Mesenchymal stem cell (in vitro differentiated cells and primary cell): Measurements from ENCODE around the gene P2RX2.

Experiments used
- DNase-seq: peaks from one replicate; pipeline ENCODE4 v3.0.0-alpha.2; 2013
- H2AFZ ChIP-seq: one replicate; pipeline ENCODE4 v1.6.1; 2013; ENCODE audit warnings: low read depth, mild to moderate bottlenecking, control low read depth, inconsistent platforms, low read length, moderate library complexity
- H2AK5ac ChIP-seq: 2 replicates; pipeline ENCODE4 v1.6.1; 2013; ENCODE audit warnings: low read length, moderate library complexity, mild to moderate bottlenecking, inconsistent platforms; ENCODE audit not compliant: severe bottlenecking
- H2BK120ac ChIP-seq: one replicate; pipeline ENCODE4 v1.6.1; 2013; ENCODE audit warnings: low read depth, mild to moderate bottlenecking, inconsistent platforms, low read length, moderate library complexity
- H2BK12ac ChIP-seq, 2 experiments: one replicate each; pipeline ENCODE4 v1.6.1; 2013; ENCODE audit warnings: inconsistent platforms in 2 of 2, low read length in 2 of 2, mild to moderate bottlenecking in 2 of 2, moderate library complexity in 2 of 2, control low read depth in 1 of 2
- H2BK15ac ChIP-seq: one replicate; pipeline ENCODE4 v1.6.1; 2013; ENCODE audit warnings: mild to moderate bottlenecking, low read depth, inconsistent platforms; ENCODE audit not compliant: poor library complexity, severe bottlenecking
- H2BK5ac ChIP-seq: 2 replicates; pipeline ENCODE4 v1.6.1; 2013; ENCODE audit warnings: low read depth, mild to moderate bottlenecking, low read length, control low read depth, inconsistent platforms; ENCODE audit not compliant: poor library complexity, severe bottlenecking
- H3K14ac ChIP-seq, 2 experiments: one replicate each; pipeline ENCODE4 v1.6.1; 2013; ENCODE audit warnings: inconsistent platforms in 2 of 2, low read length in 2 of 2, control low read depth in 1 of 2, mild to moderate bottlenecking in 1 of 2, moderate library complexity in 1 of 2
- H3K18ac ChIP-seq, 2 experiments: one replicate each; pipeline ENCODE4 v1.6.1; 2013; ENCODE audit warnings: inconsistent platforms in 2 of 2, low read length in 2 of 2, control low read depth in 1 of 2, low read depth in 1 of 2, mild to moderate bottlenecking in 1 of 2
- H3K23ac ChIP-seq, 2 experiments: one replicate each; pipeline ENCODE4 v1.6.1; 2013; ENCODE audit warnings: inconsistent platforms in 2 of 2, low read length in 2 of 2, mild to moderate bottlenecking in 2 of 2, moderate library complexity in 2 of 2, control low read depth in 1 of 2
- H3K27ac ChIP-seq: 2 replicates; pipeline ENCODE4 v1.5.1; 2013; ENCODE audit warnings: mild to moderate bottlenecking, moderate library complexity, low read length, control low read depth, inconsistent platforms; ENCODE audit not compliant: poor library complexity, severe bottlenecking
- H3K27me3 ChIP-seq, 2 experiments: 2 replicates each; pipeline versions ENCODE4 v1.6.1 to v1.7.0; 2013; ENCODE audit warnings: low read length in 2 of 2, mild to moderate bottlenecking in 2 of 2, moderate library complexity in 2 of 2, control low read depth in 1 of 2, inconsistent platforms in 1 of 2; ENCODE audit not compliant: control insufficient read depth in 1 of 2, insufficient read depth in 1 of 2
- H3K36me3 ChIP-seq, 2 experiments: 2 replicates each; pipeline versions ENCODE4 v1.6.1 to v1.7.0; 2013; ENCODE audit warnings: low read length in 2 of 2, control low read depth in 1 of 2, inconsistent platforms in 1 of 2, low read depth in 1 of 2, mild to moderate bottlenecking in 1 of 2; ENCODE audit not compliant: insufficient read depth in 2 of 2, control insufficient read depth in 1 of 2
- H3K4ac ChIP-seq, 2 experiments: one replicate each; pipeline ENCODE4 v1.6.1; 2013; ENCODE audit warnings: inconsistent platforms in 2 of 2, low read length in 2 of 2, mild to moderate bottlenecking in 2 of 2, moderate library complexity in 2 of 2, control low read depth in 1 of 2, low read depth in 1 of 2
- H3K4me1 ChIP-seq: 2 replicates; pipeline ENCODE4 v1.6.1; 2013; ENCODE audit warnings: low read depth, low read length, control low read depth; ENCODE audit not compliant: control insufficient read depth, insufficient read depth
- H3K4me2 ChIP-seq: 2 replicates; pipeline ENCODE4 v1.6.1; 2013; ENCODE audit warnings: low read length, mild to moderate bottlenecking, inconsistent platforms; ENCODE audit not compliant: poor library complexity, severe bottlenecking
- H3K4me3 ChIP-seq, 2 experiments: 2 replicates each; pipeline versions ENCODE4 v1.5.1 to v1.7.0; 2013; ENCODE audit warnings: low read length in 2 of 2, mild to moderate bottlenecking in 2 of 2, control low read depth in 1 of 2, low read depth in 1 of 2; ENCODE audit not compliant: insufficient read depth in 1 of 2
- H3K79me1 ChIP-seq: replicated peaks from 2 replicates; pipeline ENCODE4 v1.6.1; 2013; ENCODE audit warnings: mild to moderate bottlenecking, control low read depth, low read length, inconsistent platforms; ENCODE audit not compliant: poor library complexity, severe bottlenecking
- H3K9ac ChIP-seq: 2 replicates; pipeline ENCODE4 v1.7.0; 2013; ENCODE audit warnings: mild to moderate bottlenecking, low read length, moderate library complexity
- H3K9me3 ChIP-seq: 2 replicates; pipeline ENCODE4 v1.7.0; 2013; ENCODE audit warnings: mild to moderate bottlenecking, low read length; ENCODE audit not compliant: control insufficient read depth
- H4K8ac ChIP-seq: one replicate; pipeline ENCODE4 v1.6.1; 2013; ENCODE audit warnings: inconsistent platforms, mild to moderate bottlenecking, low read length, moderate library complexity
- H4K91ac ChIP-seq: one replicate; pipeline ENCODE4 v1.6.1; 2013; ENCODE audit warnings: mild to moderate bottlenecking, low read length, inconsistent platforms
- WGBS: methylation state at CpG from one replicate; pipeline ENCODE4 v1.1.7; 2013; ENCODE audit warnings: mixed read lengths; 5-methylcytosine and 5-hydroxymethylcytosine counted together

Gene P2RX2

GRCh38 chr12:132603240-132604150, 15.1 kb upstream of the P2RX2 start:
- Histone ChIP-seq H3K4me2 (no peak overlapping the region), H2BK5ac (no peak overlapping the region), H4K91ac (no peak overlapping the region), H3K23ac (no peak overlapping the region), H2BK120ac (no peak overlapping the region), H2AK5ac (no peak overlapping the region), H3K27me3 (peaks cover 42 to 81% of the 10 kb centered on the region in 2 experiments), H3K4ac (no peak overlapping the region), H3K79me1 (no peaks in the 10 kb centered on the region), H3K4me3 (no peak overlapping the region), H3K14ac (no peak overlapping the region), H3K36me3 (no peaks in the 10 kb centered on the region), H3K9me3 (no peaks in the 10 kb centered on the region), H3K9ac (no peak overlapping the region), H2BK15ac (peak overlapping the region; percentile 57), H2AFZ (no peak overlapping the region), H3K27ac (no peak overlapping the region), H4K8ac (no peak overlapping the region), H3K4me1 (peaks cover 21% of the 10 kb centered on the region), H2BK12ac (no peak overlapping the region), H3K18ac (no peak overlapping the region)
- DNase-seq: no peak
- WGBS: 82% methylated on average over 65 of the region's 67 CpGs

GRCh38 chr12:132604151-132604618, 14.4 kb upstream of the P2RX2 start:
- Histone ChIP-seq H3K4me3 (no peak overlapping the region), H2BK12ac (no peak overlapping the region), H4K91ac (no peak overlapping the region), H3K79me1 (no peaks in the 10 kb centered on the region), H3K27ac (no peak overlapping the region), H3K18ac (no peak overlapping the region), H3K9me3 (no peaks in the 10 kb centered on the region), H3K4me2 (no peak overlapping the region), H3K9ac (no peak overlapping the region), H4K8ac (no peak overlapping the region), H3K4me1 (peaks cover 26% of the 10 kb centered on the region), H3K36me3 (no peaks in the 10 kb centered on the region), H2BK5ac (no peak overlapping the region), H2BK15ac (no peak overlapping the region), H2AK5ac (no peak overlapping the region), H3K27me3 (peaks cover 42 to 88% of the 10 kb centered on the region in 2 experiments), H2AFZ (no peak overlapping the region), H3K4ac (no peak overlapping the region), H2BK120ac (no peak overlapping the region), H3K14ac (no peak overlapping the region), H3K23ac (no peak overlapping the region)
- 84% methylated on average over 26 of the region's 26 CpGs for WGBS
- no peak for DNase-seq

- Histone ChIP-seq H3K79me1 (no peaks in the 10 kb centered on the region), H3K9ac (no peak overlapping the region), H3K4me1 (peaks cover 27% of the 10 kb centered on the region), H2BK5ac (no peak overlapping the region), H3K4me3 (no peak overlapping the region), H3K27me3 (peaks cover 42 to 95% of the 10 kb centered on the region in 2 experiments), H3K4ac (no peak overlapping the region), H3K14ac (no peak overlapping the region), H2AFZ (no peak overlapping the region), H2AK5ac (no peak overlapping the region), H3K18ac (no peak overlapping the region), H4K91ac (peak overlapping the region; percentile 22), H3K27ac (no peak overlapping the region), H3K23ac (no peak overlapping the region), H3K4me2 (no peak overlapping the region), H4K8ac (no peak overlapping the region), H2BK15ac (no peak overlapping the region), H2BK12ac (no peak overlapping the region), H3K36me3 (no peaks in the 10 kb centered on the region), H3K9me3 (no peaks in the 10 kb centered on the region), H2BK120ac (no peak overlapping the region)
- DNase-seq: no peak
- 78% methylated on average over 8 of the region's 16 CpGs for WGBS
These were observed 13.7 kb upstream of the P2RX2 start for GRCh38 chr12:132604668-132605441.

- Histone ChIP-seq H4K91ac (no peak overlapping the region), H3K14ac (no peak overlapping the region), H3K27ac (no peak overlapping the region), H3K9ac (no peak overlapping the region), H2BK15ac (no peak overlapping the region), H4K8ac (no peak overlapping the region), H2BK120ac (no peak overlapping the region), H3K79me1 (no peaks in the 10 kb centered on the region), H3K27me3 (peaks cover 47 to 100% of the 10 kb centered on the region in 2 experiments), H3K4me1 (peaks cover 21% of the 10 kb centered on the region), H2BK12ac (no peak overlapping the region), H3K23ac (no peak overlapping the region), H2AK5ac (no peak overlapping the region), H3K9me3 (no peaks in the 10 kb centered on the region), H2BK5ac (no peak overlapping the region), H2AFZ (no peak overlapping the region), H3K18ac (no peak overlapping the region), H3K36me3 (no peaks in the 10 kb centered on the region), H3K4ac (no peak overlapping the region), H3K4me3 (no peak overlapping the region), H3K4me2 (no peak overlapping the region)
- DNase-seq: no peak
- WGBS: 90% methylated on average over 18 of the region's 18 CpGs
These were observed 12.7 kb upstream of the P2RX2 start for GRCh38 chr12:132605892-132606291.
